NT2/D1 (cell line): ENCODE measurements around the gene FMO4.

Experiments
- YY1 ChIP-seq: IDR thresholded peaks from 2 replicates; pipeline ENCODE4 v1.6.1; 2011; ENCODE audit not compliant: insufficient read length, insufficient read depth
- ZNF274 ChIP-seq: IDR thresholded peaks from 2 replicates; pipeline ENCODE4 v1.6.1; 2011; ENCODE audit warnings: mild to moderate bottlenecking, low read depth, low read length

- no peak for TF ChIP-seq ZNF274
- no peak for TF ChIP-seq YY1
Measured at GRCh38 chr1:171344473-171344820, 30.5 kb downstream of the FMO4 start.
